ENCODE data around the gene IQGAP3.

DNA sequence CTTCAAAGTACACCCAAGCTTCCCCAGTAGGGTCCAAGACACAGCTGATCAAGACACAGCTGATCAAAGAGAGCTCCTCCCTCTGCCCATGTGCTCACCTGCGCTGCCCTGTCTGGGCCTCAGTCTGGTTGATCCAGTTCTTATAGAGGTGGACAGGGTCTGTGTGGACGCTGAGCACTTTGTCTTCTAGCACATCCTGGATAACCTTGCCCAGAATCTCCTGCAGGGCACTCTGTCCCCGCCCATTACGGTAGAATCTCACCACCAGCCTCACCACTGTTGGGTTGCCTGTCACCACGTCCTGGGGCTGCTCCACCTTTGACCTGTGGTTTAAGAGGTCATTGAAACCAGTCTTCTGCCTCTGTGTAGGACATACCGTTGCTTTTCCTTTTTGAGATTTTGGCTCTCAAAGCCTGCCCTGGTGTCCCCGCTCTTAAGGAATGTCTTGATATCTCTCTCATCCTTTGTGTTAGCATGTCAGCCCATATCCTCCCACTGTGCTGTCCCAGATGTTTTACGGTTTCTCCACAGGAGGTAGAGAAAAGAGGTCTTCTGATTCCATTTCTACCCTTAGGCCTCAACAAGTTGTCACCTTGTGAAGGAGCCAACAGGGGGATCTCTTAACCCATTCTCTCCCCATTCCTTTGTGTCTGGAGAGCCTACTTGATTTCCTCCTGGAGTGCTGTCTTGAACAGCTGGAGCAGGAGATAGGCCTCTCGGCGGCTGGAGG, 33.5 kb downstream of the IQGAP3 start:
- TF ChIP-seq, protein P1, sequence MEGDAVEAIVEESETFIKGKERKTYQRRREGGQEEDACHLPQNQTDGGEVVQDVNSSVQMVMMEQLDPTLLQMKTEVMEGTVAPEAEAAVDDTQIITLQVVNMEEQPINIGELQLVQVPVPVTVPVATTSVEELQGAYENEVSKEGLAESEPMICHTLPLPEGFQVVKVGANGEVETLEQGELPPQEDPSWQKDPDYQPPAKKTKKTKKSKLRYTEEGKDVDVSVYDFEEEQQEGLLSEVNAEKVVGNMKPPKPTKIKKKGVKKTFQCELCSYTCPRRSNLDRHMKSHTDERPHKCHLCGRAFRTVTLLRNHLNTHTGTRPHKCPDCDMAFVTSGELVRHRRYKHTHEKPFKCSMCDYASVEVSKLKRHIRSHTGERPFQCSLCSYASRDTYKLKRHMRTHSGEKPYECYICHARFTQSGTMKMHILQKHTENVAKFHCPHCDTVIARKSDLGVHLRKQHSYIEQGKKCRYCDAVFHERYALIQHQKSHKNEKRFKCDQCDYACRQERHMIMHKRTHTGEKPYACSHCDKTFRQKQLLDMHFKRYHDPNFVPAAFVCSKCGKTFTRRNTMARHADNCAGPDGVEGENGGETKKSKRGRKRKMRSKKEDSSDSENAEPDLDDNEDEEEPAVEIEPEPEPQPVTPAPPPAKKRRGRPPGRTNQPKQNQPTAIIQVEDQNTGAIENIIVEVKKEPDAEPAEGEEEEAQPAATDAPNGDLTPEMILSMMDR (IDR thresholded peaks at IDR 0.05): no peak
- TF ChIP-seq POLR2A (IDR thresholded peaks at IDR 0.05): no peak
- TF ChIP-seq POLR2AphosphoS5 (IDR thresholded peaks at IDR 0.05): no peak
- no peak for TF ChIP-seq EP300 (IDR thresholded peaks at IDR 0.05)

Data from sigmoid colon (tissue), 4 donors.